Diencephalon (tissue), 1 donor: Measurements from ENCODE around the gene LUC7L3. TPM values are rescaled to one million over a fixed set of nuclear protein-coding genes. Genes with fewer than 3 reads are reported as not detected.

ENCODE experiments used
- small RNA-seq: library from RNA; depleted of rRNA; stranded (forward); fragments of <200 nt; gene quantifications from one replicate; pipeline ENCODE3, GENCODE V24; 2014
- total RNA-seq: library from RNA; depleted of rRNA; stranded (reverse); fragments of >200 nt; gene quantifications from one replicate; pipeline ENCODE4 v1.2.3, GENCODE V29; 2014

The LUC7L3 gene
- total RNA-seq: 109 TPM

GRCh38 chr17:50719144-50719923, at the start of gene LUC7L3:
Gene LUC7L3, plus strand, starts transcription at chr17:50719603. Its CDS starts 130 bp downstream, at chr17:50719733.

GRCh38 chr17:50707289-50708049, 11.9 kb upstream of the LUC7L3 start, which contains the start of gene ANKRD40:
Gene ANKRD40, minus strand, starts transcription at chr17:50707914. Its CDS starts 260 bp downstream, at chr17:50707654.

GRCh38 chr17:50767446-50767845, 48.0 kb downstream of the LUC7L3 start, which contains the start of gene ANKRD40CL:
Gene ANKRD40CL, minus strand, starts transcription at chr17:50767518. Its CDS starts 605 bp downstream, at chr17:50766913.

Small RNAs within 50 kb of the gene (small RNA-seq; reads per million reads assigned to genes)
- gene AC005921.1 (not detected), gene MIR8059 (not detected), gene RF00019 (not detected)

Other genes with a start within 250 kb of the LUC7L3 start
- 14.1 TPM for gene RSAD1, start 240.7 kb upstream of the LUC7L3 start, total RNA-seq
- gene MYCBPAP, start 211.2 kb upstream of the LUC7L3 start, total RNA-seq: 1.8 TPM
- gene EPN3, start 186.9 kb upstream of the LUC7L3 start, total RNA-seq: 0.23 TPM
- gene SPATA20, start 172.4 kb upstream of the LUC7L3 start, total RNA-seq: 32.8 TPM
- gene CACNA1G, start 158.9 kb upstream of the LUC7L3 start, total RNA-seq: 36.0 TPM
- 0.46 TPM for gene ABCC3, start 84.7 kb upstream of the LUC7L3 start, total RNA-seq
- 30.2 TPM for gene ANKRD40, start 11.7 kb upstream of the LUC7L3 start, total RNA-seq
- not detected for gene ANKRD40CL, start 47.9 kb downstream of the LUC7L3 start, total RNA-seq
- gene WFIKKN2, start 116.0 kb downstream of the LUC7L3 start, total RNA-seq: 14.3 TPM
- gene TOB1, start 146.8 kb downstream of the LUC7L3 start, total RNA-seq: 21.0 TPM